ENCODE data around the gene ZBTB20.

DNA sequence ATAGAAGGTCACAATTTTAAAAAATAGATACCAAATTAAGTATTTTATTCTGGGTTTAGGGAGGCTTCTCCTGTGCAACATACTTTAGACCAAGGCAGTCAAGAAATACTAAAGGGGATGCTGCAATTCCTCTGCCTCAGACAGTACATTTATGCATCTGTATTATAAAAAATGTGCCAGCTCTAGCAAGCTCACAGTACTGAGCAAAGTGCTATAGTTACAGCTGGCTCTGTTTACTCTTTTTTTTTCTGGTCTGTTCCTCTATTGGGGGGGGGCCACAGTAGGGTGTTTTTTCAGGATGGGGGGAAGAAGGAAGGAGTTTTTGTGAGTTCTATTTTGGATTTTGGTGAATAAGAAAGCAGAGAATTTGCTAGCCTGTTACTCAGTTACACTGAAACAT is 668.3 kb downstream of the ZBTB20 start:
- TF ChIP-seq, protein P1, sequence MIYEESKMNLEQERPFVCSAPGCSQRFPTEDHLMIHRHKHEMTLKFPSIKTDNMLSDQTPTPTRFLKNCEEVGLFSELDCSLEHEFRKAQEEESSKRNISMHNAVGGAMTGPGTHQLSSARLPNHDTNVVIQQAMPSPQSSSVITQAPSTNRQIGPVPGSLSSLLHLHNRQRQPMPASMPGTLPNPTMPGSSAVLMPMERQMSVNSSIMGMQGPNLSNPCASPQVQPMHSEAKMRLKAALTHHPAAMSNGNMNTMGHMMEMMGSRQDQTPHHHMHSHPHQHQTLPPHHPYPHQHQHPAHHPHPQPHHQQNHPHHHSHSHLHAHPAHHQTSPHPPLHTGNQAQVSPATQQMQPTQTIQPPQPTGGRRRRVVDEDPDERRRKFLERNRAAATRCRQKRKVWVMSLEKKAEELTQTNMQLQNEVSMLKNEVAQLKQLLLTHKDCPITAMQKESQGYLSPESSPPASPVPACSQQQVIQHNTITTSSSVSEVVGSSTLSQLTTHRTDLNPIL (CRISPR knock-in tag; IDR thresholded peaks at IDR 0.05; ENCODE audit: low read depth): no peak
- TF ChIP-seq ZFP30 (CRISPR knock-in tag; IDR thresholded peaks at IDR 0.05): no peak
- no peak for TF ChIP-seq ZFP3 (CRISPR knock-in tag; IDR thresholded peaks at IDR 0.05)

Data from SK-N-SH treated with all-trans-retinoic acid at 6 μM for 48 hours (cell line).